Keratinocyte (primary cell): ENCODE results near the gene LAMA2. TPM values are rescaled to one million over a fixed set of nuclear protein-coding genes. Genes with fewer than 3 reads are reported as not detected.

Experiments
- DNase-seq: peaks from one replicate; pipeline ENCODE4 v3.0.0-alpha.2; 2011; ENCODE audit warnings: low read depth, missing footprints, low spot score
- FAIRE-seq: peaks from 2 replicates; lab custom pipeline; 2011; peaks lifted over from hg19 to GRCh38; lab: Jason Lieb, UNC
- H2AFZ ChIP-seq: 2 replicates; pipeline ENCODE4 v1.6.0; 2012; ENCODE audit warnings: low read length, control low read depth, inconsistent platforms; ENCODE audit not compliant: control insufficient read depth
- H3K27ac ChIP-seq: 2 replicates; pipeline ENCODE4 v1.5.1; 2011; ENCODE audit warnings: low read length; ENCODE audit not compliant: control insufficient read depth, insufficient read depth
- H3K27me3 ChIP-seq: 3 replicates; pipeline ENCODE4 v1.6.0; 2011; ENCODE audit warnings: low read length; ENCODE audit not compliant: control insufficient read depth, insufficient read depth; ENCODE audit errors: extremely low read depth
- H3K36me3 ChIP-seq, 2 experiments: 2 replicates in 1 of 2; 3 replicates in 1 of 2; pipeline ENCODE4 v1.5.1; 2011; ENCODE audit warnings: low read length in 2 of 2, mild to moderate bottlenecking in 1 of 2; ENCODE audit not compliant: control insufficient read depth in 2 of 2, insufficient read depth in 2 of 2; ENCODE audit errors: extremely low read depth in 1 of 2
- H3K4me1 ChIP-seq: 3 replicates; pipeline ENCODE4 v1.5.1; 2011; ENCODE audit warnings: low read length; ENCODE audit not compliant: control insufficient read depth, insufficient read depth; ENCODE audit errors: extremely low read depth
- H3K4me2 ChIP-seq: 3 replicates; pipeline ENCODE4 v1.6.0; 2011; ENCODE audit warnings: low read depth, low read length; ENCODE audit not compliant: control insufficient read depth, insufficient read depth; ENCODE audit errors: extremely low read depth
- H3K4me3 ChIP-seq, 3 experiments: fragments of 200-600 bp in 1 of 3; sonication (generic) in 1 of 3; 2 replicates in 2 of 3; 3 replicates in 1 of 3; pipeline ENCODE4 v1.5.1; 2011 to 2016; ENCODE audit warnings: low read length in 3 of 3, mild to moderate bottlenecking in 3 of 3, control low read depth in 2 of 3, inconsistent platforms in 1 of 3, low read depth in 1 of 3, mixed read lengths in 1 of 3, mixed run types in 1 of 3, moderate library complexity in 1 of 3; ENCODE audit not compliant: control insufficient read depth in 2 of 3, insufficient read depth in 2 of 3; ENCODE audit errors: extremely low read depth in 1 of 3
- H3K79me2 ChIP-seq: 2 replicates; pipeline ENCODE4 v1.6.0; 2012; ENCODE audit warnings: low read length; ENCODE audit not compliant: control insufficient read depth, insufficient read depth
- H3K9ac ChIP-seq: 3 replicates; pipeline ENCODE4 v1.6.0; 2011; ENCODE audit warnings: low read length; ENCODE audit not compliant: control insufficient read depth, insufficient read depth; ENCODE audit errors: extremely low read depth
- H3K9me1 ChIP-seq: 3 replicates; pipeline ENCODE4 v1.6.0; 2011; ENCODE audit warnings: low read length; ENCODE audit not compliant: control insufficient read depth, insufficient read depth; ENCODE audit errors: extremely low read depth
- H3K9me3 ChIP-seq: 2 replicates; pipeline ENCODE4 v1.5.1; 2012; ENCODE audit warnings: low read depth, low read length; ENCODE audit not compliant: control insufficient read depth
- H4K20me1 ChIP-seq: 3 replicates; pipeline ENCODE4 v1.6.0; 2011; ENCODE audit warnings: low read length; ENCODE audit not compliant: control insufficient read depth, insufficient read depth; ENCODE audit errors: extremely low read depth
- EZH2 ChIP-seq: IDR thresholded peaks from one replicate; pipeline ENCODE4 v1.6.1; 2012; ENCODE audit warnings: inconsistent platforms, mild to moderate bottlenecking, low read length, moderate library complexity
- dilution Hi-C: fragments of 300-500 bp; cut with MboI; formaldehyde crosslinking; loops from one replicate; pipeline ENCODE4 v1.7.0; 2020; ENCODE audit warnings: low sequenced_read_pairs; ENCODE audit not compliant: extremely low pct_ligation_motif_present
- polyA plus RNA-seq, 5 experiments: library from polyadenylated mRNA; depleted of rRNA in 3 of 5; stranded (reverse) in 3 of 5; stranded (forward) in 1 of 5; unstranded in 1 of 5; fragments of >200 nt; gene quantifications; 1 replicate in 1 of 5; 2 replicates in 3 of 5; 3 replicates in 1 of 5; pipeline versions ENCODE4 v1.2.1 to v1.2.3, GENCODE V29; 2011 to 2012; ENCODE audit warnings: missing spikeins in 2 of 5, low read depth in 1 of 5, low replicate concordance in 1 of 5
- TF ChIP-seq, protein P1 (sequence below), 3 experiments: IDR thresholded peaks in 1 of 3; conservative IDR thresholded peaks in 1 of 3; optimal IDR thresholded peaks in 1 of 3; 2 replicates in 2 of 3; 3 replicates in 1 of 3; pipeline versions ENCODE3 to v1.5.1; 2011; ENCODE audit warnings: low read length in 3 of 3, mild to moderate bottlenecking in 3 of 3, moderate library complexity in 2 of 3, control low read depth in 1 of 3, inconsistent platforms in 1 of 3; ENCODE audit not compliant: insufficient read depth in 2 of 3; ENCODE audit errors: extremely low read depth in 1 of 3

LAMA2 gene
- polyA plus RNA-seq, 1 donor (not counting 4 experiments of a cell fraction or from before 2014, with no cell fraction given) = 1.4 TPM

GRCh38 chr6:129498541-129498940, 615.6 kb downstream of the LAMA2 start:
- Histone ChIP-seq H3K9me1 (no peaks in the 10 kb centered on the region), H3K79me2 (no peaks in the 10 kb centered on the region), H3K9ac (peak overlapping the region; percentile 81), H3K27ac (peak overlapping the region; percentile 99), H4K20me1 (no peaks in the 10 kb centered on the region), H3K27me3 (no peaks in the 10 kb centered on the region), H3K4me2 (peak overlapping the region; percentile 96), H3K9me3 (no peaks in the 10 kb centered on the region), H3K4me3 (peak overlapping the region in 2 of 3 experiments; percentile 45 to 59), H3K36me3 (no peaks in the 10 kb centered on the region), H2AFZ (peak overlapping the region; percentile 93), H3K4me1 (peaks cover 73% of the 10 kb centered on the region)
- TF ChIP-seq, protein P1, sequence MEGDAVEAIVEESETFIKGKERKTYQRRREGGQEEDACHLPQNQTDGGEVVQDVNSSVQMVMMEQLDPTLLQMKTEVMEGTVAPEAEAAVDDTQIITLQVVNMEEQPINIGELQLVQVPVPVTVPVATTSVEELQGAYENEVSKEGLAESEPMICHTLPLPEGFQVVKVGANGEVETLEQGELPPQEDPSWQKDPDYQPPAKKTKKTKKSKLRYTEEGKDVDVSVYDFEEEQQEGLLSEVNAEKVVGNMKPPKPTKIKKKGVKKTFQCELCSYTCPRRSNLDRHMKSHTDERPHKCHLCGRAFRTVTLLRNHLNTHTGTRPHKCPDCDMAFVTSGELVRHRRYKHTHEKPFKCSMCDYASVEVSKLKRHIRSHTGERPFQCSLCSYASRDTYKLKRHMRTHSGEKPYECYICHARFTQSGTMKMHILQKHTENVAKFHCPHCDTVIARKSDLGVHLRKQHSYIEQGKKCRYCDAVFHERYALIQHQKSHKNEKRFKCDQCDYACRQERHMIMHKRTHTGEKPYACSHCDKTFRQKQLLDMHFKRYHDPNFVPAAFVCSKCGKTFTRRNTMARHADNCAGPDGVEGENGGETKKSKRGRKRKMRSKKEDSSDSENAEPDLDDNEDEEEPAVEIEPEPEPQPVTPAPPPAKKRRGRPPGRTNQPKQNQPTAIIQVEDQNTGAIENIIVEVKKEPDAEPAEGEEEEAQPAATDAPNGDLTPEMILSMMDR (optimal IDR thresholded peaks at IDR 0.05 in 1 of 3, IDR thresholded peaks at IDR 0.05 in 1 of 3, conservative IDR thresholded peaks at IDR 0.05 in 1 of 3; ENCODE audit: extremely low read depth in 1 of 3, insufficient read depth in 2 of 3, low read length in 3 of 3) = no peak
- TF ChIP-seq EZH2 = no peak
- FAIRE-seq (peak; percentile 64), DNase-seq (no peak)
- dilution Hi-C loops = no loop called here

- Histone ChIP-seq H3K27ac (peak overlapping the region; percentile 99), H3K79me2 (no peaks in the 10 kb centered on the region), H3K9me1 (no peaks in the 10 kb centered on the region), H3K36me3 (no peaks in the 10 kb centered on the region), H3K27me3 (no peaks in the 10 kb centered on the region), H4K20me1 (no peaks in the 10 kb centered on the region), H3K9me3 (no peaks in the 10 kb centered on the region), H3K4me1 (peaks cover 69% of the 10 kb centered on the region), H3K4me2 (peak overlapping the region; percentile 96), H2AFZ (peak overlapping the region; percentile 93), H3K9ac (peak overlapping the region; percentile 81), H3K4me3 (peak overlapping the region in 2 of 3 experiments; percentile 3 to 59)
- TF ChIP-seq EZH2 = no peak
- TF ChIP-seq, protein P1 (optimal IDR thresholded peaks at IDR 0.05 in 1 of 3, IDR thresholded peaks at IDR 0.05 in 1 of 3, conservative IDR thresholded peaks at IDR 0.05 in 1 of 3; ENCODE audit: extremely low read depth in 1 of 3, insufficient read depth in 2 of 3, low read length in 3 of 3) = peak; percentile 8 to 55 (median 34)
- FAIRE-seq (peak; percentile 43), DNase-seq (no peak)
- dilution Hi-C loops = no loop called here
These were observed 616.3 kb downstream of the LAMA2 start for GRCh38 chr6:129498950-129499842.
